K562 (cell line): ENCODE results near the gene HYAL4. TPM values are rescaled to one million over a fixed set of nuclear protein-coding genes. Genes with fewer than 3 reads are reported as not detected.

Experiments used
- ATAC-seq: fragments of 200-7000 bp; cut with Tn5 transposase; 3 replicates; pipeline ENCODE4 v1.9.1; 2020; ENCODE audit warnings: moderate library complexity
- BruUV-seq: library from RNA; stranded (reverse); fragments of 400-500 nt; replicated peaks from 2 replicates; lab custom pipeline; 2021; lab: Mats Ljungman, UMichigan
- CTCF ChIA-PET: fragments of 300-600 bp; formaldehyde crosslinking; extraction: SDS; loops from one replicate; lab custom pipeline; 2021; ENCODE audit warnings: low intra/inter-chr PET ratio; lab: Yijun Ruan, JAX
- POLR2A ChIA-PET: fragments of 300-600, 350-650 bp; sonication (Branson Sonifier 250); formaldehyde crosslinking; extraction: SDS; loops from one replicate; lab custom pipeline; 2021; ENCODE audit warnings: antibody characterized with exemption, inconsistent platforms; lab: Yijun Ruan, JAX
- DNase-seq, 4 experiments: peaks; one replicate each; pipeline versions ENCODE4 v3.0.0 to v3.0.0-alpha.2; 2011 to 2018; ENCODE audit warnings: low spot score in 3 of 4, mixed read lengths in 3 of 4; ENCODE audit errors: extremely low read depth in 1 of 4
- FAIRE-seq: peaks from 2 replicates; lab custom pipeline; 2011; peaks lifted over from hg19 to GRCh38; lab: Jason Lieb, UNC
- H2AFZ ChIP-seq: 2 replicates; pipeline ENCODE4 v1.6.0; 2011; ENCODE audit warnings: low read depth, low read length, control low read depth, inconsistent platforms
- H3K27ac ChIP-seq: fragments of 200-600 bp; 3 replicates; pipeline ENCODE4 v1.8.0; 2011; ENCODE audit warnings: low read depth, mild to moderate bottlenecking, control low read depth, inconsistent platforms, low read length, moderate library complexity, mixed read lengths; ENCODE audit errors: extremely low read depth
- H3K27me3 ChIP-seq, 2 experiments: fragments of 300-600 bp in 1 of 2; 2 replicates in 1 of 2; 3 replicates in 1 of 2; pipeline versions ENCODE4 v1.6.0 to v1.8.0; 2011; ENCODE audit warnings: inconsistent platforms in 2 of 2, low read length in 2 of 2, mild to moderate bottlenecking in 1 of 2, mixed read lengths in 1 of 2, moderate library complexity in 1 of 2; ENCODE audit not compliant: control insufficient read depth in 2 of 2, insufficient read depth in 2 of 2
- H3K36me3 ChIP-seq: fragments of 300-600 bp; 3 replicates; pipeline ENCODE4 v1.8.0; 2011; ENCODE audit warnings: mild to moderate bottlenecking, low read length, inconsistent platforms; ENCODE audit not compliant: control insufficient read depth, insufficient read depth
- H3K4me1 ChIP-seq, 2 experiments: fragments of 200-600 bp in 1 of 2; replicated peaks in 1 of 2; 2 replicates in 1 of 2; 3 replicates in 1 of 2; pipeline versions ENCODE4 v1.5.1 to v1.8.0; 2011; ENCODE audit warnings: inconsistent platforms in 2 of 2, low read length in 2 of 2, mild to moderate bottlenecking in 1 of 2, mixed read lengths in 1 of 2, moderate library complexity in 1 of 2; ENCODE audit not compliant: control insufficient read depth in 2 of 2, insufficient read depth in 2 of 2
- H3K4me2 ChIP-seq: 2 replicates; pipeline ENCODE4 v1.6.1; 2011; ENCODE audit warnings: low read length, control low read depth, inconsistent platforms, mixed read lengths; ENCODE audit not compliant: insufficient read depth
- H3K4me3 ChIP-seq: fragments of 200-600 bp; sonication (generic), shearing (Covaris generic); 2 replicates; pipeline ENCODE4 v1.5.1; 2016; ENCODE audit warnings: control low read depth, inconsistent platforms
- H3K79me2 ChIP-seq: fragments of 200-600 bp; 3 replicates; pipeline ENCODE4 v1.8.0; 2011; ENCODE audit warnings: low read length, inconsistent platforms; ENCODE audit not compliant: control insufficient read depth, insufficient read depth
- H3K9ac ChIP-seq, 2 experiments: 2 replicates each; pipeline versions ENCODE4 v1.6.0 to v1.6.1; 2011; ENCODE audit warnings: low read depth in 2 of 2, low read length in 2 of 2, control low read depth in 1 of 2, inconsistent platforms in 1 of 2, mild to moderate bottlenecking in 1 of 2, mixed read lengths in 1 of 2; ENCODE audit not compliant: insufficient read depth in 1 of 2
- H3K9me1 ChIP-seq: one replicate; pipeline ENCODE4 v1.6.0; 2011; ENCODE audit warnings: inconsistent platforms, mild to moderate bottlenecking, low read length, moderate library complexity; ENCODE audit not compliant: control insufficient read depth, insufficient read depth
- H3K9me3 ChIP-seq: replicated peaks from 2 replicates; pipeline ENCODE4 v1.5.1; 2011; ENCODE audit warnings: low read depth, low read length, inconsistent platforms; ENCODE audit not compliant: control insufficient read depth, insufficient read depth
- H4K20me1 ChIP-seq: replicated peaks from 2 replicates; pipeline ENCODE4 v1.6.1; 2011; ENCODE audit warnings: low read length, inconsistent platforms, mixed read lengths; ENCODE audit not compliant: control insufficient read depth, insufficient read depth
- BACH1 ChIP-seq: fragments of 200-800 bp; sonication (Bioruptor generic); IDR thresholded peaks from 2 replicates; pipeline ENCODE4 v1.6.1; 2016; ENCODE audit warnings: missing genetic modification characterization, missing compliant biosample characterization
- C11orf30 ChIP-seq: fragments of 450-650 bp; IDR thresholded peaks from 2 replicates; pipeline ENCODE4 v1.6.1; 2016; ENCODE audit warnings: low read depth, mild to moderate bottlenecking
- MAFF ChIP-seq: IDR thresholded peaks from 2 replicates; pipeline ENCODE4 v1.6.1; 2012; ENCODE audit warnings: low read length, improper control_type of control experiment
- MAFG ChIP-seq: fragments of 450-650 bp; conservative IDR thresholded peaks from 2 replicates; pipeline ENCODE4 v1.6.1; 2016; ENCODE audit warnings: missing genetic modification characterization, missing compliant biosample characterization
- MAFK ChIP-seq: IDR thresholded peaks from 2 replicates; pipeline ENCODE4 v1.6.1; 2011; ENCODE audit warnings: low read length, improper control_type of control experiment
- NFE2 ChIP-seq: IDR thresholded peaks from 2 replicates; pipeline ENCODE4 v1.6.1; 2014; ENCODE audit warnings: antibody characterized with exemption, low read depth
- NFE2L1 ChIP-seq: fragments of 450-650 bp; IDR thresholded peaks from 2 replicates; pipeline ENCODE4 v1.6.1; 2016; ENCODE audit warnings: missing genetic modification characterization, low read depth, mild to moderate bottlenecking, missing compliant biosample characterization, moderate library complexity, borderline replicate concordance
- SMARCE1 ChIP-seq: fragments of 450-650 bp; IDR thresholded peaks from 2 replicates; pipeline ENCODE4 v1.7.1; 2016; ENCODE audit warnings: mild to moderate bottlenecking
- ZNF316 ChIP-seq: fragments of 450-650 bp; IDR thresholded peaks from 2 replicates; pipeline ENCODE4 v1.6.1; 2016
- WGBS: fragments of 100-300 bp; shearing (Covaris generic); methylation state at CpG from one replicate; pipeline ENCODE4 v1.1.6; 2016; ENCODE audit warnings: low coverage, mixed read lengths; ENCODE audit not compliant: insufficient coverage; ENCODE audit errors: missing lambda C conversion rate; 5-methylcytosine and 5-hydroxymethylcytosine counted together
- in situ Hi-C: fragments of 300-500 bp; cut with MboI; formaldehyde crosslinking; loops from 4 replicates; pipeline ENCODE4 v1.15.0; 2018; ENCODE audit warnings: inconsistent platforms, mixed read lengths
- intact Hi-C: fragments of 100-400 bp; cut with micrococcal nuclease; formaldehyde crosslinking; loops from 2 replicates; pipeline ENCODE4 v1.14.2; 2022
- polyA plus RNA-seq, 8 experiments: library from polyadenylated mRNA; depleted of rRNA in 4 of 8; stranded (reverse) in 5 of 8; unstranded in 3 of 8; fragments of >200 nt; fragmentation: Nextera tagmentation in 2 of 8; fragmentation: Illumina TruSeq in 1 of 8; extraction: Ambion mirVana in 2 of 8; extraction: Trizol in 1 of 8; gene quantifications; 2 replicates each; pipeline versions ENCODE4 v1.2.1 to v1.2.3, GENCODE V29; 2011 to 2014; ENCODE audit warnings: inconsistent platforms in 1 of 8, missing spikeins in 1 of 8
- total RNA-seq, 7 experiments: library from RNA; depleted of rRNA in 6 of 7; stranded (reverse); fragments of >200 nt in 6 of 7; fragmentation: Illumina TruSeq in 2 of 7; extraction: Trizol in 2 of 7; gene quantifications; 2 replicates each; pipeline versions ENCODE4 v1.2.1 to v1.2.3, GENCODE V29; 2011 to 2021; ENCODE audit warnings: low replicate concordance in 1 of 7
- TF ChIP-seq, protein P1 (sequence below): fragments of 450-650 bp; conservative IDR thresholded peaks from 2 replicates; pipeline ENCODE4 v1.6.1; 2016; ENCODE audit warnings: missing genetic modification characterization, low read depth, mild to moderate bottlenecking, missing compliant biosample characterization, moderate library complexity
- TF ChIP-seq, protein P2 (sequence below): fragments of 450-650 bp; IDR thresholded peaks from 2 replicates; pipeline ENCODE4 v1.6.1; 2016; ENCODE audit warnings: missing biosample characterization, missing genetic modification characterization
- TF ChIP-seq, protein P3 (sequence below): IDR thresholded peaks from 2 replicates; pipeline ENCODE4 v1.6.1; 2011; ENCODE audit warnings: borderline replicate concordance, low read depth, mild to moderate bottlenecking, moderate library complexity, low read length; ENCODE audit not compliant: insufficient read depth, poor library complexity, severe bottlenecking

The HYAL4 gene
- total and polyA plus RNA-seq, 9 of the 15 experiments (the other 6 are each of a cell fraction or from before 2014, with no cell fraction given) = not detected

DNA sequence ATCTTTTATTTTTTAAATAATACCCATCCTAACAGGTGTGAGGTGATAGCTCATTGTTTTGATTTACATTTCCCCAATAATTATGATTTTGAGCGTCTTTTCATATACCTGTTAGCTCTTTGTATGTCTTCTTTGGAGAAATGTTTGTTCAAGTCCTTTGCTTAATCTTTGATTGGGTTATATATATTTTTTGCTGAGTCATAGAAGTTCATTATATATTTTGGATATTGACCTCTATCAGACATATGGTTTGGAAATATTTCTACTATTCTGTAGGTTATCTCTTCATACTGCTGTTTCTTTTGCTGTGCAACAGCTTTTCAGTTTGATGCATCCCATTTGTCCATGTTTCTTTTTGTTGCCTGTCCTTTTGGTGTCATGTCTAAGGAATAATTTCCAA, 23.6 kb upstream of the HYAL4 start:
- no peak for FAIRE-seq
- H3K9ac ChIP-seq = no peak overlapping the region
- ChIA-PET POLR2A (no interaction called here), CTCF (no interaction called here)
- no peaks in the 10 kb centered on the region for H3K36me3 ChIP-seq
- 0% methylated on average over 1 of the region's 1 CpG for whole genome bisulfite sequencing
- in situ Hi-C loops (no loop called here), intact Hi-C loops (no loop called here)
- TF ChIP-seq, protein P1, sequence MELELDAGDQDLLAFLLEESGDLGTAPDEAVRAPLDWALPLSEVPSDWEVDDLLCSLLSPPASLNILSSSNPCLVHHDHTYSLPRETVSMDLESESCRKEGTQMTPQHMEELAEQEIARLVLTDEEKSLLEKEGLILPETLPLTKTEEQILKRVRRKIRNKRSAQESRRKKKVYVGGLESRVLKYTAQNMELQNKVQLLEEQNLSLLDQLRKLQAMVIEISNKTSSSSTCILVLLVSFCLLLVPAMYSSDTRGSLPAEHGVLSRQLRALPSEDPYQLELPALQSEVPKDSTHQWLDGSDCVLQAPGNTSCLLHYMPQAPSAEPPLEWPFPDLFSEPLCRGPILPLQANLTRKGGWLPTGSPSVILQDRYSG = no peak
- TF ChIP-seq MAFG (tag) = peak; percentile 90
- TF ChIP-seq C11orf30 = peak; percentile 77
- peak; percentile 90 for TF ChIP-seq ZNF316
- TF ChIP-seq, protein P2, sequence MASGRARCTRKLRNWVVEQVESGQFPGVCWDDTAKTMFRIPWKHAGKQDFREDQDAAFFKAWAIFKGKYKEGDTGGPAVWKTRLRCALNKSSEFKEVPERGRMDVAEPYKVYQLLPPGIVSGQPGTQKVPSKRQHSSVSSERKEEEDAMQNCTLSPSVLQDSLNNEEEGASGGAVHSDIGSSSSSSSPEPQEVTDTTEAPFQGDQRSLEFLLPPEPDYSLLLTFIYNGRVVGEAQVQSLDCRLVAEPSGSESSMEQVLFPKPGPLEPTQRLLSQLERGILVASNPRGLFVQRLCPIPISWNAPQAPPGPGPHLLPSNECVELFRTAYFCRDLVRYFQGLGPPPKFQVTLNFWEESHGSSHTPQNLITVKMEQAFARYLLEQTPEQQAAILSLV (tag) = no peak
- TF ChIP-seq MAFF = peak; percentile 73
- TF ChIP-seq BACH1 = peak; percentile 66; the same call in 1 of the 2 replicates
- TF ChIP-seq SMARCE1 = no peak
- TF ChIP-seq NFE2 = peak; percentile 59
- peak; percentile 69; the same call in 1 of the 2 replicates for TF ChIP-seq MAFK
- TF ChIP-seq NFE2L1 (tag) = peak; percentile 83
- TF ChIP-seq, protein P3, sequence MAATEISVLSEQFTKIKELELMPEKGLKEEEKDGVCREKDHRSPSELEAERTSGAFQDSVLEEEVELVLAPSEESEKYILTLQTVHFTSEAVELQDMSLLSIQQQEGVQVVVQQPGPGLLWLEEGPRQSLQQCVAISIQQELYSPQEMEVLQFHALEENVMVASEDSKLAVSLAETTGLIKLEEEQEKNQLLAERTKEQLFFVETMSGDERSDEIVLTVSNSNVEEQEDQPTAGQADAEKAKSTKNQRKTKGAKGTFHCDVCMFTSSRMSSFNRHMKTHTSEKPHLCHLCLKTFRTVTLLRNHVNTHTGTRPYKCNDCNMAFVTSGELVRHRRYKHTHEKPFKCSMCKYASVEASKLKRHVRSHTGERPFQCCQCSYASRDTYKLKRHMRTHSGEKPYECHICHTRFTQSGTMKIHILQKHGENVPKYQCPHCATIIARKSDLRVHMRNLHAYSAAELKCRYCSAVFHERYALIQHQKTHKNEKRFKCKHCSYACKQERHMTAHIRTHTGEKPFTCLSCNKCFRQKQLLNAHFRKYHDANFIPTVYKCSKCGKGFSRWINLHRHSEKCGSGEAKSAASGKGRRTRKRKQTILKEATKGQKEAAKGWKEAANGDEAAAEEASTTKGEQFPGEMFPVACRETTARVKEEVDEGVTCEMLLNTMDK = no peak
- H3K4me3 ChIP-seq = no peak overlapping the region
- H3K4me1 ChIP-seq = no peaks in the 10 kb centered on the region
- no peaks in the 10 kb centered on the region for H3K9me1 ChIP-seq
- no peak overlapping the region for H3K4me2 ChIP-seq
- no peaks in the 10 kb centered on the region for H3K27me3 ChIP-seq
- no peaks in the 10 kb centered on the region for H3K79me2 ChIP-seq
- H4K20me1 ChIP-seq = no peaks in the 10 kb centered on the region
- no TSS peak for BruUV-seq
- ATAC-seq = no peak
- H3K27ac ChIP-seq = no peak overlapping the region
- H2AFZ ChIP-seq = no peak overlapping the region
- H3K9me3 ChIP-seq = no peaks in the 10 kb centered on the region
- DNase-seq = no peak
